GM18505 (cell line): ENCODE data around the gene PLD5.

Experiments
- ATAC-seq: cut with Tn5 transposase; IDR thresholded peaks from one replicate; pipeline ENCODE4 v1.9.1; 2021; ENCODE audit not compliant: unreplicated experiment
- POLR2A ChIP-seq: IDR thresholded peaks from 4 replicates; pipeline ENCODE4 v1.6.1; 2011; ENCODE audit warnings: borderline replicate concordance; ENCODE audit not compliant: insufficient read depth, insufficient read length; ENCODE audit errors: extremely low read depth

Gene PLD5

DNA sequence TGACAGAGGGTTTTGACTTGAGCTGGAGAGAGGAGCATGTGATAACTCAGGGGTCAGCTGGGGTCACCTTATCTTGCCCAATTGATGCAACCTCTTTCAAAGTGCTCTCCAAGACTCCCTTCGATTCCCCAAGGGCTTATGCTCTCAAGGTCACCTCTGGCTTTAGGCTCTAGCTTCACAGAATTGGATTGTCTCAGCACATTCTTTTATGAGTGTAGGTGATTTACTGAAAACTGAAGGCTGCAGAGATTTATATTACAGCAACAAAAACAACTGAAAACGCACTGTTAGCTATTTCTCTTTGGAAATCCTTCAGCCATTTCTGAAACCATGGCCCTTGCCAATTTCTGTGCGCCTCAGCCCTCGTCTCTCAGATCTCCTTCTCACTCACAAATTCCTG is 491.1 kb downstream of the PLD5 start:
- ATAC-seq: no peak

More for the DNA sequence above, 491.1 kb downstream of the PLD5 start:
- TF ChIP-seq POLR2A: no peak
